HG02981 (cell line): ENCODE measurements around the gene PNPLA3.

Source experiments
- ATAC-seq: cut with Tn5 transposase; IDR thresholded peaks from one replicate; pipeline ENCODE4 v1.9.1; 2021; ENCODE audit warnings: mild to moderate bottlenecking, moderate library complexity; ENCODE audit not compliant: unreplicated experiment

PNPLA3 gene

GRCh38 chr22:43923191-43923590 lies 414 bp upstream of the PNPLA3 start:
- ATAC-seq, result no peak

- ATAC-seq, result no peak
These were observed 1.3 kb downstream of the PNPLA3 start for GRCh38 chr22:43924877-43925276.

DNA sequence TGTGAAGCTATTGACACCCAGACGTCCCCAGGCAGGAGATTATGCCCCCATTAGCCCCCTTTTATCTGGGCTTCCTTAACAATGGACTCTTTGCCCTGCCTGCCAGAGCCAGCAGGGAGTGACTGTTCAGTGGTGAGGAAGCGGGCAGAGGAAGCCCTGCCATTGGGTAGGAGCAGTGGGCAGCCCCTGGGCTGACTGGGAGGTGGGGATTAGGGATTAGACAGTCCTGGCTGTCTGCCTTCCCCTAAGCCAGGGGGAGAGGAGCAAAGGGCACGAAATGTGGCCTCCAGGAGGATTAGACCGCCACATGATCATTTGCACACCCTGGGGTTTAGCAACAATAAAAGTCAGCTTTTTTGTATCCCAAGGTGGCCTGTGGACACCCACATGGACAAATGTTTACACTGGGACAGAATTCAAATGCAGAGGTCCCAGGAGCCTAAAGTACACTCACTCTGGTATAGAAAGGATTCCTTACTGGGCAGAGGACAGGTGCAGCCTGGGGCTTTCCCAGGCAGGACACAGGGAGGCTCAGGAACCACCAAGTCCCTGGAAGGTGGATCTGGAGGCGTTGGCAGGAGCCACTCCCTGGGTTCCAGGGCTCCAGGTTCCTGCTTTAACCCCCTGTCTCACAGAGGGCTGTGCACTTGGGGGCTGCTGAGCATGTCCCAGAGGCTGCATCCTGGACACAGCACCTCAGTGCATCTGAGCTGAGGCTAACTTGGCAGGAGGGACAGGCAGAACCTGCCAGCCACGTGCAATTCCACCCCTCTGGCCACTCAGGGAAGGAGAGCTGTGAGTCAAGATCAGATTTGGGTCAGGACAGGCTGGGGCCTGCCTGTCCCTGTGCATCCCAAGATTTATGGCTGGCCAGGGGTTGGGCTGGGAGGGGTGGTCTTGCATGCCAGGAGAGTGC lies 2.1 kb downstream of the PNPLA3 start:
- no peak for ATAC-seq

- ATAC-seq, result no peak
These were observed 2.7 kb downstream of the PNPLA3 start for GRCh38 chr22:43926349-43926710.

DNA sequence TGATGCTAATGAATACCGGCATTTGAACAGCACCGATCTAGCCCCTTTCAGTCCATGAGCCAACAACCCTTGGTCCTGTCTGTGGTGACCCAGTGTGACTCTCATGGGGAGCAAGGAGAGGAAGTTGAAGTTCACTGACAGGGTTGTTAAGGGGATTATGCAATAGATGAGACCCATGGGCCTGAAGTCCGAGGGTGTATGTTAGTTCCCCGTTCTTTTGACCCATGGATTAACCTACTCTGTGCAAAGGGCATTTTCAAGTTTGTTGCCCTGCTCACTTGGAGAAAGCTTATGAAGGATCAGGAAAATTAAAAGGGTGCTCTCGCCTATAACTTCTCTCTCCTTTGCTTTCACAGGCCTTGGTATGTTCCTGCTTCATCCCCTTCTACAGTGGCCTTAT lies 4.9 kb downstream of the PNPLA3 start:
- no peak for ATAC-seq

DNA sequence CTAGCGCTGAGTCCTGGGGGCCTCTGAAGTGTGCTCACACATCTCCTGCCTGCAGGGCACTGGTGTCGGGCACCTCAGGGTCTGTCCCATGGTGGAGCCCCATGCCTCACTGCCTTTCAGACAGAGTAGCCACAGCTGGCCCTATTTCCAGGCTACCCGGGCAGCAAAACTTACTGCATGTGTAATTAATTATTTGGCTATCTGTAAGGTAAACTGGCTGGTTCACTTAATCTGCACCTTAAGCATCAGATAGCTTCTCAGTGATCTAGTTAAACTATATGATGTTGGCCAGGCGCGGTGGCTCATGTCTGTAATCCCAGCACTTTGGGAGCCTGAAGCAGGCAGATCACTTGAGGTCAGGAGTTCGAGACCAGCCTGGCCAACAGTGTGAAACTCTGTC lies 5.3 kb downstream of the PNPLA3 start:
- ATAC-seq, result no peak

GRCh38 chr22:43931771-43932170 lies 8.2 kb downstream of the PNPLA3 start:
- ATAC-seq, result no peak

DNA sequence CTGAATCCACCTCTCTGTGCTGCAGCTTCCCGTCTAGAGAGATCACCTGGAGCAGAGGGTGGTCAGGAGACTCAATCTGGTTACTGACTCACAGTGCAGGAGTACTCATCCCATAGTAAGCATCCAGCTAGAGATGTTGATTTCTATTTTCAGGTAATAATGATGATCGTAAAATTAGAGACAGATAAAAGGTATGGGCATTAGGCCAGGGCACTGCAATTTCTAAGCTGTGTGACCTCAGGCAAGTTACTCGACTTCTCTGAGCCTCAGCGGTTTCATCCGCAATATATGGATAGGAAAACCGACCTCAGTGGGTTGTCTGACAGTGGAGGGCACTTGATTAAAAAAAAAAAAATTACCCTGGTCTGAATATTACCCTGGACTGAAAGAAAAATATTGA lies 17.8 kb downstream of the PNPLA3 start:
- no peak for ATAC-seq

DNA sequence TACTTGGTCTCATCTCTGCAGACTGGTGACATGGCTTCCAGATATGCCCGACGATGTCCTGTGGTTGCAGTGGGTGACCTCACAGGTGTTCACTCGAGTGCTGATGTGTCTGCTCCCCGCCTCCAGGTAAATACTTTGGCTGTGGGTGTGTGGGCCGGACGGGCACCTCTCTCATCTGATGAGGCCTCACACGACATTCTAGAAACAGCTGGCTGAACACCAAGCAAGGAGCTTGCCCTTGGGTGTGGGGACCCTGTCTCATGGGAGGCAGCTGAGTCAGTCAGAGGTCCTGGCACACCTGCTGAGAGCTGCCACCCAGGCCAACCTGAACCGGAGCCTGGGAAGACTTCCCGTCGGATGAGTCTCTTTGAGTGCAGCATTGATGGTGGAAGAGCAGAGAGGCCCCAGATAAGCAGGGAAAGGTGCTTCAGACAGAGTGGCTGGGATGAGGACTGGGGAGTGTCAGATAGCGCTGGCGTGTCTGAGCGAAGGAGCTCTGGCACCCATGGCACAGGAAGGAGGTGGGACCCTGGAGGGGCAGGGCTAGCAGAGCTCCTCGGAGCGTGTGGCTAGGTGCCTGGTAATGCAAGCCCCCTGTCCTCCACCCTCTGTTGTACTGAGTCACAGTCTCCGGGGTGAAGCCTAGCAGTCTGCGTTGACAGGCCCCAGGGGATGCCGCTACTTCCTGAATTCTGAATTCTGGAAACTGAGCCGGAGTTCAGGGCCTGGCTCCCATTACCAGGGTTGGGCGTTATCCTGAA lies 21.2 kb downstream of the PNPLA3 start:
- ATAC-seq, result no peak

- no peak for ATAC-seq
These were observed 22.2 kb downstream of the PNPLA3 start for GRCh38 chr22:43945632-43946383.

GRCh38 chr22:43946384-43946667 lies 22.7 kb downstream of the PNPLA3 start:
- ATAC-seq, result no peak

GRCh38 chr22:43948836-43949406 lies 25.3 kb downstream of the PNPLA3 start:
- no peak for ATAC-seq

DNA sequence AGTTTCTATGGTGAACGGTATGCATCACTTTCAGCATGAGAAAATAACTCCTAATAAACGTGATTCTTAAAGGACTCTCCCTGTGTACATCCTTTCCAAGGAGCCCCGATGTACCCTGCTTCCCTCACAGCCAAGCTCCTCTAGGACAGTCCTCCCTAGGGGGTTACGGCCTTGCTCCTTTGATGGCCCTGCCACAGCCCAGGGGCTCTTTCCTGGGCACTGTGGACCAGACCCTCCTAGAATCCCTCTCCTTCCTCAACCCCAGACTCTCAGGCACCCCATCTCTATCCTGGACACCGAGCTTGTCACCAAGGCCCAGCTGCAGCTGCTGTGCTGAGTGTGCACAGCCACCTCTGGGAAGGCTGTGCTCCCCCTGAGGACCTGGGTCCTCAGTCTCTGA lies 27.8 kb downstream of the PNPLA3 start:
- ATAC-seq, result no peak

GRCh38 chr22:43951966-43952365 lies 28.4 kb downstream of the PNPLA3 start:
- ATAC-seq, result no peak

DNA sequence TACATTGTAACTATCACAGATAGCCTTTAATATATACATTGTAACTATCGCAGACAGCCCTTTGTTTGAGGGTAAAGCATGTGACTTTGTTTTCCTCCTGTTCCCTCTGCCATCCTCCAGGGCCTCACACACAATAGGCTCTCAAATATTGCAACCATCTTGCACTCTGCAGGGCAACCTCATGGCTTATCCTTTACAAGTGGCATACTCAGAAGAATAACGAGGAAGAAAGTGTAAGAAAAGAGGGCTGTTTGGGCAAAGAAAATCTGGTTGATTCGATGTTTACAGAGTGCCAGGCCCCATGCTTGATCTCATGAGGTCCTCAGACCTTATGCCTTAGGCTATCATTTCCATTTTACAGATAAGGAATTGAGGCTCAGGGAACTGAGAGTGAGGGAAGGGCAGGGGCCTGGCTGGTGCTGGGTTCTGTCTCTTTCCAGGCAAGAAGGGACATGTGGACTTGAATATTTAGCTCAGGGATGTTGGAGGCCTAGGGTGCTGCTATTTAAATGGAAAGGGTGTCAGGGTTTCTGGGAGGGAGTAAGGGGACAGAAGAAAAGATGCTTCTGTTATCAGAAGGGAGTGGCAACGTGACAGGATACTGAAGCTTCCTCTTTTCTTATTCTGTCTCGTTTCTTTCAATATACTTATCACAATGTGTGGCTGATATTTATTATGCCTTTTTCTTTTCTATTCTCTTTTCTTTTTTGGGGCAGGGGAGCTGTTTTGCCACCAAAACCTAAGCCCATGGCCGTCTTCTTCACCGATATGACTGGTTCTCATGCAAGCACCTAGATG lies 30.6 kb downstream of the PNPLA3 start:
- no peak for ATAC-seq

DNA sequence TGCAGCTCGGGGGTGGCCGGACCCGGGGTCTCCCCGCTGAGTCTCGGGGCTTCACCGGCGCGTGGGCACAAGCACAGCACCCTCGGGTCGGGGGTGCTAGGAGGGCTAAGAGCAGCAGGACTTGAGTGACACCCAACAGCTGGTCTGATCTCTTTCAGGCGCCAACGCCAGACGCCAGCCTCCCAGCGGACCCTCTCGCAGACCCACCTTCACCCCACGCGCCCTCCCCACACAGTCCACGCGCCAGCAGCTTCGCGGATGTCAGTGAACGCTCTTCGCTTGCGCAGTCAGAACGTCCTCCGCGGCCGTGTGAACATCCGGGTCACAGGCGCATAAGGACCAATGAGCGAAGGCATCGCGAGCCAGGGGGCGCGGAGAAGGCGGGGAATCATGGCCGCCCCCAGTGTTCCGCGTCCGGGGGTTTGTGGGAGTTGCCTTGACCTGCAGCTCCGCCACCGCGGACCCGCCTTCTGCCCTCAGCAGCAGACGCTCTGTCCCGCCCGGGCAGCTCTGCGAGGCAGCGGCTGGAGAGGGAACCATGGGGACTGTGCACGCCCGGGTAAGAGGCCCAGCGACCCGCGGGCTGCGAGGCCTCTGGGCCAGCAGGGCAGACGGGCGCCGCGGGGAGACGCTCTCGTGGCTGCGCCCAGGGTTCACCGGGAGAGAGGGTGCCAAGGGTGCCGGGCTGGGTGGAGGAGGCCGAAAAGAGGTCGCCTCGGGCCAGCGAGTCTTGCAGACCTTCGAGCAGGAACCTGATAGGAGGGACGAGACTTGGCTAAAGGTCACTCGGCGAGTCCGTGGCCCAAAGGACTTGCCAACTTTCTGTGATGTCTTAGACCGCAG lies 31.7 kb downstream of the PNPLA3 start, which contains the start of gene SAMM50:
TSS of gene SAMM50 (plus strand) at position 403 of the 843 bp plus-strand sequence. CDS start at position 539, 136 bp downstream.
- ATAC-seq, result peak; percentile 88

DNA sequence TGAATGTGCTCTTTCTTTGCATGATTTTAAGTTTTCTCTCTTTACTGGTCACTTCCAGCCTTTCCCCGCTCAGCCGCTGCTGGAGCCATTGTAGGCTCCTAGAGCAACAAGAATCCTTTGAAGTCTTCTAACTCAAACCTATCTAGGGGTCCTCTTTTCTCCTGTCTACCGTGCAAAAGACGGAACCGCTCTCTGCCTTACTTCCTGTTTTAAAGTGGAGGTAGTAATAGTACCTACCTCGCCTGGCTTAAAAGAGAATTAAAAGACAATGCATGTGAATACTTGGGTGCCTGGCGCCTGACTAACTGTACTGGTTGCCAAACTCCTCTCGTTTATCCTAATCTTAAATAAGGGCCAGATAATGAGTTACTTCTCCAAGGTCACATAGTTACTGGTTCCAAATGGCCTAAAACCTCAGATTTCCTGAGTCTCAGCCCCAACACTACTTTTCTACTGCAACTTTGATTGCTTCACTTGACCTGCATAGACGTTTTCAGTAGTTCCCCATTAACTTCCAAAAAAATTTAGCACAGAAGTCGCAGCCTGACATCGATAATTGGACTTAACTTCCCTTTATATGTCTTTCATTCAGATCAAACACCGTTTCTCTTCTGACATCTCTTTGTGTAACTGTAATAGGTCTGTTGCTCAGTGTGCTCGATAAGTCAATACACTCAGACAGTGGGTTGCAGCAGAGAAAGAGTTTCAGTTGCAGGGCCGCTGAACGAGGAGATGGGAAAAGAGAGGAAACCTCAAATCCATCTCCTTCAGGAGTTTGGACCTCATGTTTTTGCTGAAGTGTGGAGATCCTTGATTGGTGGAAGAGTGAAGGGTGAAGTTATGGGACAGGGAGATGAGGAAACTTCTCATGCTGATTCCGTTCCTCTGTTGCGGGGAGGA lies 32.5 kb downstream of the PNPLA3 start:
- ATAC-seq, result no peak

GRCh38 chr22:43956805-43957463 lies 33.3 kb downstream of the PNPLA3 start:
- no peak for ATAC-seq
